DND-41 (cell line): Measurements from ENCODE around the gene POC1A.

Experiments used
- CTCF ChIP-seq: IDR thresholded peaks from 2 replicates; pipeline ENCODE4 v1.5.1; 2012; ENCODE audit warnings: borderline replicate concordance, low read length, moderate library complexity, mild to moderate bottlenecking; ENCODE audit not compliant: poor library complexity, severe bottlenecking; ENCODE audit errors: extremely low read depth
- EZH2 ChIP-seq: IDR thresholded peaks from 3 replicates; pipeline ENCODE4 v1.6.1; 2012; ENCODE audit warnings: borderline replicate concordance, low read depth, mild to moderate bottlenecking, moderate library complexity, low read length, inconsistent platforms; ENCODE audit not compliant: severe bottlenecking

DNA sequence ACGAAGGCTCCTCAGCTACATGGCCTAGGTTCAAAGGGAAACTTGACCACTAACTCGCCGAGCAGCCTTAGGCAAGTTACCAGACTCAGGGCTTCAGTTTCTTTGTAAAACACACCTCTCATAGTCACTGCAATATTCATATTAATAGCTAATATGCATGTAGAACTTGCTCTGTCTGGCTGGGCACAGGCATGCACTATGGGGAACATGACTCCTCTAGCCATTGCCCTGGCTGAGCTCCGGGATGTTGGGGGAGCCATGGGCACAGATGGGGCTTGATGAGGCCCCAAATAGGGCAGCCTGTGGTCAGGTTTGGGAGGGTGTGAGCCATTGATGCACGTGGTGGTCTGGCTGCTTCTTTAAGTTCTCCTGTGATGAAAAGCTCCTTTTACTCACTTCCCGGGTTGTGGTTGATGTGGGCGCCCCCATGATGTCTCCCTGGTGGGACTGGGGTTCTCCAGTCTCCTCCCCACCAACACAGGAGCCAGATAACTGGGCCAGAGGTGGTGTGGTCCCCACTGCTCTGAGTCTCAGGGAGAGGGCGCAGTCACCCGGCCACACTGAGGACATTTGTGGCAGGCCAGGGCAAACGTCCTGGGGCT is 68.4 kb downstream of the POC1A start:
- TF ChIP-seq CTCF: no peak
- no peak for TF ChIP-seq EZH2
